ENCODE data around the gene TRIO.

The TRIO gene

DNA sequence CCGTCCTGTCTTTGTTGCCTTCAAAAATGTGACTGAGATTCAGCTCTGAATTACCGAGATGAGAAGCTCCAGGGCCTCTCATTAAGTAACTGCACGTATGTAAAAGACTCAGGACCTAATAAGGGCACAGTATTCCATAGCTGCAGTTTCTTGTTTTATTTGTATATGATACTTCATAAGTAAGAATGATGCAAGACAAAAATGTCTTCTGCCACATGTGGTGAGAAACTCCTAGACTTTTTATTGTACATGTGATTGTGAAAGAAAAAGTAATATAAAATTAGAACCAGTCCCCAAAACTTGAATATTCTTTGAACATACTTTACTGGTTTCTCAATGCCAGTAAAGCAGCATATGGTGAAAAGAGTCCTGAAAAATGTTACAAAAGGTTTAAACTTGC is 328.4 kb downstream of the TRIO start:
- TF ChIP-seq, protein P1, sequence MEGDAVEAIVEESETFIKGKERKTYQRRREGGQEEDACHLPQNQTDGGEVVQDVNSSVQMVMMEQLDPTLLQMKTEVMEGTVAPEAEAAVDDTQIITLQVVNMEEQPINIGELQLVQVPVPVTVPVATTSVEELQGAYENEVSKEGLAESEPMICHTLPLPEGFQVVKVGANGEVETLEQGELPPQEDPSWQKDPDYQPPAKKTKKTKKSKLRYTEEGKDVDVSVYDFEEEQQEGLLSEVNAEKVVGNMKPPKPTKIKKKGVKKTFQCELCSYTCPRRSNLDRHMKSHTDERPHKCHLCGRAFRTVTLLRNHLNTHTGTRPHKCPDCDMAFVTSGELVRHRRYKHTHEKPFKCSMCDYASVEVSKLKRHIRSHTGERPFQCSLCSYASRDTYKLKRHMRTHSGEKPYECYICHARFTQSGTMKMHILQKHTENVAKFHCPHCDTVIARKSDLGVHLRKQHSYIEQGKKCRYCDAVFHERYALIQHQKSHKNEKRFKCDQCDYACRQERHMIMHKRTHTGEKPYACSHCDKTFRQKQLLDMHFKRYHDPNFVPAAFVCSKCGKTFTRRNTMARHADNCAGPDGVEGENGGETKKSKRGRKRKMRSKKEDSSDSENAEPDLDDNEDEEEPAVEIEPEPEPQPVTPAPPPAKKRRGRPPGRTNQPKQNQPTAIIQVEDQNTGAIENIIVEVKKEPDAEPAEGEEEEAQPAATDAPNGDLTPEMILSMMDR (IDR thresholded peaks at IDR 0.05; ENCODE audit: low read depth, low read length), result no peak
- DNase-seq (ENCODE audit: extremely low read depth, low read depth), result no peak

DNA sequence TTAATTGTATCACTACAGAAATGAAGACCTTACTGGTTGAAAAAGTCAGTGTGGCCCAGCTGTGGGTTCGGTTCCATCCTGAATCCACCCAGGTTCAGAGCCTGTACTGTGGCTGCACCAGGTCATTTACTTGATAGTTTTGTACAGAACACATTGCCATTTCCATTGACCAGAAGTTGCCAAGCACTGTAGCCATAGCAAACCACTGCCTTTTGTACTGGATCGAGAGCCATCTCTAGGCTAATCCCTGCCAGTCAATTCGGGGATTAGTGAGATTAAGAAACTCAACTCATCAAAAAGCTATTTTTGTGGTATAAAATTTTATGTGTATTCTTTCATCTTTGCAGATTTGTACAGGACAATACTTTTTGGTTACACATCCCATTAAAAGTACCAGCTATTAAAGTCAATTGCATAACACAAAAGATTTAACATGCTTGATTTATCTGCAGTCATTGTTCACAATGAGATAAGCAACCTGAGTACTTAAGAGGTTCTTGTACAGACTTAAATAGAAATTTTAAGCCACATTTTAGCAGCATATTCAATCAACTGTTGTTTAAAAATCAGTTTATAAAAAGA is 329.9 kb downstream of the TRIO start:
- no peak for DNase-seq (ENCODE audit: extremely low read depth, low read depth)
- TF ChIP-seq, protein P1 (IDR thresholded peaks at IDR 0.05; ENCODE audit: low read depth, low read length), result no peak

DNA sequence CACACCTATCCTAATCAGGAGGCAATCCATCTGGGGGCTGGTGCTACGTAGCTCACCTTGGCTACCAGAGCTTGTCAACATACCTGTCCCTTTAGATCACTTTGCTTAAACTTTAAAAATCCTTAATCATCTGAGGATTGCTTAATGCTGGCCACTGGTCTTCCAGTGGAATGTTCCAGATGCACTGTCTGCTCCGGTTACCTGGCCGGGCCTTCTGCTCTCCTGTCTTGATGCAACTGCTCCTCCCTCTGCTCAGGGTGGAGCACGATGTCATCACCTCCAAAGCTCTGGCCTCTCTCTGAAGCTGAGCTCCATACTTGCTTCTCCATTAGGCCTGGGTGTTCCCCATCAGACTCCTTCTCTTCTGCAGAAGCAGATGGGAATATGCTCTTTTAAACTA is 331.9 kb downstream of the TRIO start:
- no peak for DNase-seq (ENCODE audit: extremely low read depth, low read depth)
- TF ChIP-seq, protein P1 (IDR thresholded peaks at IDR 0.05; ENCODE audit: low read depth, low read length), result no peak

DNA sequence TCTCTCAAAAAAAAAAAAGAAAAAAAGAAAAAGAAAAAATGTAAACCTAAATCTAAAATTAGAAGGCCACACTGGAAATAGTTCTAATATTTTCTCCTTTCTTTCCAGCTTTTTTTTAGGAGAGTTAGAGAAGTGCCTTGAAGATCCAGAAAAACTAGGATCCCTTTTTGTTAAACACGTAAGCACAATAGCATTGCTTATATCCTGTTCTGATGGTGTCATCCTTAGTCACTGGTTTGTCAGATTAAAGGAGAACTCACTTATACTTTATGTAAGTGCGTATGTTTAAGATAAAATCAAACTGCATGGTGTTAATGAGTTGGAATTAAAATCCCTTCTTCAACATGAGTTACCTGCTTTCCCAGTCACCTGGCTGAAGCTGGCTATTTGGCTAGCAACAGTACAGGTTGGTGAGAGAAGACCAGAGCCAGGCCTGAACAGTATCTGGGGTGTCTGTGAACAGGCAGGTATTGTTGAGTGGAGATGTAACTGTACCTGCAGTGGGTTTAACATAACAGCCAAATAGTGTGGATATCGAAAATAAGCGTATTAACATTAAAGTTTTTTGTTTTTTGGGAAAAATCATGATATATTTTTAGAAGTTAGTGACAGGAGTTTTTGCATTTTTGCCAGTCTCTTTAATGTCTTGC is 333.8 kb downstream of the TRIO start:
- TF ChIP-seq, protein P1 (IDR thresholded peaks at IDR 0.05; ENCODE audit: low read depth, low read length), result no peak
- DNase-seq (ENCODE audit: extremely low read depth, low read depth), result no peak

DNA sequence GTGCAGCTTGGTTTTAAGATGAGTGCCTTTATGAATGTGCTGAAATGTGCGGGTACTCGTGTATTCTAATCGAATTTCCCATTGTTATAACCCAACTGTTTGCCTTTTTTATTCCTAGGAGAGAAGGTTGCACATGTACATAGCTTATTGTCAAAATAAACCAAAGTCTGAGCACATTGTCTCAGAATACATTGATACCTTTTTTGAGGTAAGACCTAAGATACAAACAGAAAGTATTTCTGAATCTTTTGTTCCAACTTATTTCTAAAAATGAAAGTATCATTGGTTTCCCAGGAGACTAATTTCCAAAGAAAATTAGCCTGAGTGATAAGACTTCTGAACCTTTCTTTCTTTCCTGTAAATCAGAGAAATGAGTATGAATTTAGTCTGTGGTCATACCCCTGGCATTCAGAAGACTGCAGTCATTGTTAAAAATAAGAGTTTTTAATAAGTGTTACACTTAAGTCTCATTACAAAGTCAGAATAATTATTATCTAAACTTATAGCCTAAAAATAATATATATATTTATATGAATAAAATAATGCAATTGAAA is 336.1 kb downstream of the TRIO start:
- no peak for DNase-seq (ENCODE audit: extremely low read depth, low read depth)
- TF ChIP-seq, protein P1 (IDR thresholded peaks at IDR 0.05; ENCODE audit: low read depth, low read length), result no peak

DNA sequence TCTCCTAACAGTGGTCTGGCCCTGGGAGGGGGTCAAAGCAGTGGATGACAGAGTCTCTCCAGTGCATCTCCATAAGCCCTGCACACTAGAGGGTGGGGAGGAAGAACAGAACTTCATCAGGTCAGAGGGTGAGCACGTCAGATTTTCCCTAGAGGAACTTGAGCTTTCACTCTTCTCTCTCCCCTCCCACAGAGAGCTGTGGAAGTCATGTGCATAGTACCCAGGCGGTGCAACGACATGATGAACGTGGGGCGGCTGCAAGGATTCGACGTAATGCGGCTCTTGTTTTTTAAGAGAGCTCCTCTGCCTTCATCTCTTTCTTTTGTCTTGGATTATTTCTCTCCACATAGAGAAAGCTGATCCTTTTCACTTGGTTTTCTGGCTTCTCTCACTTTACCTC is 338.2 kb downstream of the TRIO start:
- TF ChIP-seq, protein P1 (IDR thresholded peaks at IDR 0.05; ENCODE audit: low read depth, low read length), result no peak
- DNase-seq (ENCODE audit: extremely low read depth, low read depth), result no peak

DNA sequence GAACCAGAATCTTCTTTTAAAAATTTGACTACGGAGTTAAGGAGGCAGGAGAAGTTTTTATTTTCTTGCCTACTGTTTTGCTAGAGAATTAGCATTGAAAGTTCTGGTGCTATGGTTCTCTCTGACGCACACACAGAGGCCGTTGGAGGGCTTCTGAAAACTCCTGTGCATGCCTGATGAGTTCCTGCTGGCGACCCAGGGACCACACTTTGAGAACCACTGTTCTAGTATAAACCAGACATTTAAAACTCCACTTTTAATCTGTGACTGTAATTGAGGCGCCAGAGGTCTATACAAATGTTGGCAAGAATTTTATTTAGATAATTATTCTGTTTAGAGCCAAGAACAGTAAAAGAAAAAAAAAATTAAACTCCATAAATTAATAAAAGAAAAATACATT is 338.9 kb downstream of the TRIO start:
- no peak for DNase-seq (ENCODE audit: extremely low read depth, low read depth)
- TF ChIP-seq, protein P1 (IDR thresholded peaks at IDR 0.05; ENCODE audit: low read depth, low read length), result no peak

All from AG09319 (cell line).